Transverse colon (tissue), 4 donors: Measurements from ENCODE around the gene KRT13. TPM values are rescaled to one million over a fixed set of nuclear protein-coding genes. Genes with fewer than 3 reads are reported as not detected.

Source experiments
- DNase-seq: peaks from one replicate; pipeline ENCODE4 v3.0.0-alpha.2; 2019
- H3K27ac ChIP-seq, 4 donors: fragments of 200-600 bp; sonication (generic); 2 replicates each; pipeline ENCODE4 v1.5.1; 2016 to 2018; ENCODE audit warnings: inconsistent platforms in 4 of 4
- H3K27me3 ChIP-seq: fragments of 200-600 bp; sonication (generic); 2 replicates; pipeline ENCODE4 v1.5.1; 2017; ENCODE audit warnings: inconsistent platforms
- H3K36me3 ChIP-seq, 4 donors: fragments of 200-600 bp; sonication (generic); 2 replicates each; pipeline ENCODE4 v1.5.1; 2017 to 2019; ENCODE audit warnings: inconsistent platforms in 4 of 4
- H3K4me1 ChIP-seq, 4 donors: fragments of 200-600 bp; sonication (generic); 2 replicates each; pipeline ENCODE4 v1.5.1; 2017 to 2020; ENCODE audit warnings: inconsistent platforms in 4 of 4
- H3K4me3 ChIP-seq, 4 donors: fragments of 200-600 bp; sonication (generic); 1 replicate in 1 of 4; 2 replicates in 3 of 4; pipeline versions ENCODE4 v1.5.1 to v1.6.1; 2017 to 2019; ENCODE audit warnings: inconsistent platforms in 4 of 4
- H3K9me3 ChIP-seq, 2 donors: fragments of 200-600 bp; sonication (generic); 2 replicates each; pipeline ENCODE4 v1.5.1; 2017 to 2019; ENCODE audit warnings: inconsistent platforms in 2 of 2
- CTCF ChIP-seq, 5 experiments: fragments of 200-600 bp in 3 of 5; fragments of 450-650 bp in 2 of 5; sonication (generic) in 3 of 5; IDR thresholded peaks; 1 replicate in 2 of 5; 2 replicates in 3 of 5; pipeline ENCODE4 v1.5.1; 2016 to 2017; ENCODE audit warnings: antibody characterized with exemption in 5 of 5, inconsistent platforms in 3 of 5, mild to moderate bottlenecking in 2 of 5, moderate library complexity in 1 of 5
- EP300 ChIP-seq: sonication (generic); formaldehyde crosslinking; IDR thresholded peaks from one replicate; pipeline ENCODE4 v1.6.1; 2017; ENCODE audit warnings: antibody characterized with exemption, low read depth
- POLR2A ChIP-seq: fragments of 450-650 bp; IDR thresholded peaks from one replicate; pipeline ENCODE4 v1.6.1; 2016; ENCODE audit warnings: antibody characterized with exemption, mild to moderate bottlenecking, moderate library complexity
- POLR2AphosphoS5 ChIP-seq, 3 donors: sonication (generic); formaldehyde crosslinking; IDR thresholded peaks; one replicate each; pipeline ENCODE4 v1.6.1; 2016; ENCODE audit warnings: antibody characterized with exemption in 3 of 3
- WGBS, 2 donors: methylation state at CpG; one replicate each; pipeline ENCODE4 v1.1.5; 2018; ENCODE audit warnings: low coverage in 1 of 2; 5-methylcytosine and 5-hydroxymethylcytosine counted together
- in situ Hi-C, 4 donors: fragments of 200-750 bp; cut with MboI; loops; one replicate each; pipeline versions ENCODE4 v1.15.0 to v1.15.1; 2017; ENCODE audit warnings: low sequenced_read_pairs in 3 of 4, low pct_ligation_motif_present in 1 of 4, low pct_unique_long_range_greater_than_20kb in 1 of 4
- intact Hi-C: fragments of 100-400 bp; cut with DNase I; formaldehyde crosslinking; loops from one replicate; pipeline ENCODE4 v1.15.1; 2023; ENCODE audit warnings: low total_unique reads
- total RNA-seq, 4 donors: library from RNA; depleted of rRNA; stranded (reverse); fragments of >200 nt; gene quantifications; one replicate each; pipeline ENCODE4 v1.1.0, GENCODE V29; 2016

KRT13 gene
- total RNA-seq, 4 donors from 2014 or later, result 0.27 TPM; not detected in 3

- H3K4me3 ChIP-seq, result no peak overlapping the region
- no peaks in the 10 kb centered on the region for H3K27me3 ChIP-seq
- H3K36me3 ChIP-seq, result no peaks in the 10 kb centered on the region
- intact Hi-C loops, result no loop called here
- no peaks in the 10 kb centered on the region for H3K9me3 ChIP-seq
- WGBS, 2 donors, result 56 to 73% methylated on average over 3 to 5 of the region's 5 CpGs
- H3K4me1 ChIP-seq, result peaks cover 6 to 49% (median 32%) of the 10 kb centered on the region in 4 donors
- in situ Hi-C loops, result loop anchor here in 2 of 4 donors (10.0 kb wide), 1 partner anchor 93 kb away; no protein-coding TSS in a partner anchor
- TF ChIP-seq EP300, result no peak
- TF ChIP-seq CTCF (IDR thresholded peaks at IDR 0.05), result no peak
- TF ChIP-seq POLR2AphosphoS5 (IDR thresholded peaks at IDR 0.05), result no peak
- TF ChIP-seq POLR2A, result no peak
- H3K27ac ChIP-seq, result no peak overlapping the region
- DNase-seq, result no peak
These were observed 46.0 kb upstream of the KRT13 start for GRCh38 chr17:41551365-41551764.

- peak; percentile 78 for DNase-seq
- H3K36me3 ChIP-seq, result no peaks in the 10 kb centered on the region
- H3K27ac ChIP-seq, result peak overlapping the region; percentile 80 to 88 (median 84)
- peak in 2 of 3 donors; percentile 73 to 78 for TF ChIP-seq POLR2AphosphoS5 (IDR thresholded peaks at IDR 0.05)
- TF ChIP-seq EP300, result no peak
- peak; percentile 61 for TF ChIP-seq POLR2A
- intact Hi-C loops, result loop anchor here (5.0 kb wide), 2 partner anchors 98 to 113 kb away; no protein-coding TSS in a partner anchor
- in situ Hi-C loops, result loop anchor here (5.0 to 25.0 kb wide), 5 partner anchors 95 to 645 kb away; no protein-coding TSS in a partner anchor
- H3K4me1 ChIP-seq, result peaks cover 6 to 46% (median 31%) of the 10 kb centered on the region in 4 donors
- no peak overlapping the region for H3K4me3 ChIP-seq
- no peaks in the 10 kb centered on the region for H3K9me3 ChIP-seq
- H3K27me3 ChIP-seq, result no peaks in the 10 kb centered on the region
- WGBS, 2 donors, result 66 to 70% methylated on average over 3 to 8 of the region's 8 CpGs
These were observed 44.2 kb upstream of the KRT13 start for GRCh38 chr17:41549596-41550039.

DNA sequence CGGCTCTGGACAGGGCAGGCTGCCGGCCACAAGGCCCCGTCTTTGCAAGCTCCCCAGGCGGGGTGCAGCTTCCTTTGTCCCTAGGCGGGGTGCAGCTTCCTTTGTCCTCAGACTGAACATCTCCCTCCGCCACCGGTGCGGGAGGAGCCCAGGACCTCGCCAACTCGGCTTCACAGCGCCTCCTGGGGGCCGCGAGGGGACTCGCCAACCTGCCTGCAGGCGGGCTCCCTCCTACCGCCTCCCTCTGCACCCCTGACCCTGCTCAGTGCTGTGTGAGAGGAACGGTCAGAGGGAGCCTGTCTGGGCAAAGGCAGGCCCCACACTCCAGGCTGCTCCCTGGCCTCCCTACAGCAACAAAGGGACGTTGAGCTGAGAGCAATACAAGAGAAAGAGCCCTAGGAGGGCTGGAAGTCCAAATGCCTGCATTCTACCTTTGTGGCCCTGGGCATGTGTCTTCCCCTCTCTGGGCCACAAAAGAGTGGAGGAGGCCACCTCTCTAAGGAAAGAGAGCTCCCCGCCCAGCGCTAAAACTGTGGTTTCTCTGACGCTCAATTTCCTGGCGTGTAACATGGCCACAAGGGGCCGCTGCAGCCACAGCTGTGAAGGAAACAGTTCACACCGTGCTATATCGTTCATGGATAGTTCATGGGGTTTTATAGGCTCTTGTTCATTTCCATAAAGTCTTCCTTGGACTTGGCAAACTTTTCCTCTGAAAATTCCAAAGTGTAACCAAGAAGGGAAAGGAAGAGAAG lies 43.6 kb upstream of the KRT13 start:
- Histone ChIP-seq H3K27me3 (no peaks in the 10 kb centered on the region), H3K36me3 (no peaks in the 10 kb centered on the region), H3K4me3 (peak overlapping the region in 3 of 4 donors; percentile 12 to 37 (median 21)), H3K9me3 (no peaks in the 10 kb centered on the region), H3K4me1 (peaks cover 6 to 48% (median 35%) of the 10 kb centered on the region in 4 donors), H3K27ac (peak overlapping the region; percentile 80 to 88 (median 84))
- in situ Hi-C loops (loop anchor here in 3 of 4 donors (5.0 to 25.0 kb wide), 4 partner anchors 116 to 644 kb away; no protein-coding TSS in a partner anchor), intact Hi-C loops (loop anchor here (5.0 kb wide), 2 partner anchors 98 to 113 kb away; no protein-coding TSS in a partner anchor)
- peak; percentile 92 for DNase-seq
- WGBS, 2 donors, result 0 to 2% methylated on average over 5 to 20 of the region's 25 CpGs
- TF ChIP-seq EP300 (no peak), POLR2A (peak; percentile 16), POLR2AphosphoS5 (IDR thresholded peaks at IDR 0.05) (peak in 1 of 3 donors; percentile 29), CTCF (IDR thresholded peaks at IDR 0.05) (peak; percentile 73 to 98 (median 90))

GRCh38 chr17:41547921-41548843 lies 42.8 kb upstream of the KRT13 start:
- Histone ChIP-seq H3K36me3 (no peaks in the 10 kb centered on the region), H3K4me3 (peak overlapping the region in 3 of 4 donors; percentile 12 to 37 (median 21)), H3K27ac (peak overlapping the region; percentile 80 to 88 (median 84)), H3K27me3 (no peaks in the 10 kb centered on the region), H3K4me1 (peaks cover 6 to 48% (median 37%) of the 10 kb centered on the region in 4 donors), H3K9me3 (no peaks in the 10 kb centered on the region)
- intact Hi-C loops (loop anchor here (5.0 kb wide), 2 partner anchors 99 to 114 kb away; no protein-coding TSS in a partner anchor), in situ Hi-C loops (loop anchor here in 3 of 4 donors (5.0 to 25.0 kb wide), 4 partner anchors 117 to 643 kb away; no protein-coding TSS in a partner anchor)
- TF ChIP-seq POLR2A, result peak; percentile 8
- TF ChIP-seq CTCF (IDR thresholded peaks at IDR 0.05), result no peak
- TF ChIP-seq POLR2AphosphoS5 (IDR thresholded peaks at IDR 0.05), result peak in 1 of 3 donors; percentile 24
- DNase-seq, result peak; percentile 68
- 20 to 31% methylated on average over 2 to 17 of the region's 23 CpGs for WGBS, 2 donors
